ENCODE data around the gene PRM1.

PRM1 gene

GRCh38 chr16:11250786-11251524, 30.2 kb downstream of the PRM1 start:
- ChIA-PET CTCF (interaction anchor here (0.6 to 2.1 kb wide), 5 partner anchors 15 to 287 kb away, joined by 3 to 9 read pairs (median 4); no protein-coding TSS in a partner anchor), POLR2A (interaction anchor here (0.9 to 2.3 kb wide), 2 partner anchors 86 to 286 kb away, joined by 4 to 28 read pairs; no protein-coding TSS in a partner anchor)
- no peak for DNase-seq (ENCODE audit: extremely low spot score)

GRCh38 chr16:11250091-11250785, 30.9 kb downstream of the PRM1 start:
- DNase-seq (ENCODE audit: extremely low spot score), result no peak
- no peak for TF ChIP-seq CTCF (IDR thresholded peaks at IDR 0.05; ENCODE audit: control extremely low read depth, extremely low read depth, low read depth, missing control alignments)
- POLR2A ChIA-PET, result interaction anchor here (0.6 kb wide), 1 partner anchor 54 kb away, joined by 3 read pairs; no protein-coding TSS in a partner anchor
- CTCF ChIA-PET, result interaction anchor here (1.0 kb wide), 1 partner anchor 279 kb away, joined by 3 read pairs; no protein-coding TSS in a partner anchor

More at GRCh38 chr16:11250786-11251524, 30.2 kb downstream of the PRM1 start:
- TF ChIP-seq CTCF (IDR thresholded peaks at IDR 0.05; ENCODE audit: control extremely low read depth, extremely low read depth, low read depth, missing control alignments), result no peak

GRCh38 chr16:11249233-11250061, 31.7 kb downstream of the PRM1 start:
- no peak for TF ChIP-seq CTCF (IDR thresholded peaks at IDR 0.05; ENCODE audit: control extremely low read depth, extremely low read depth, low read depth, missing control alignments)
- ChIA-PET CTCF (interaction anchor here (1.0 kb wide), 1 partner anchor 278 kb away, joined by 3 read pairs; no protein-coding TSS in a partner anchor), POLR2A (interaction anchor here (0.6 kb wide), 1 partner anchor 53 kb away, joined by 3 read pairs; no protein-coding TSS in a partner anchor)
- no peak for DNase-seq (ENCODE audit: extremely low spot score)

- ChIA-PET POLR2A (interaction anchor here (0.6 to 1.2 kb wide), 6 partner anchors 10 to 291 kb away, joined by 3 to 7 read pairs (median 3); no protein-coding TSS in a partner anchor), CTCF (interaction anchor here (1.5 to 3.0 kb wide), 2 partner anchors 10 to 285 kb away, joined by 5 to 14 read pairs; no protein-coding TSS in a partner anchor)
- no peak for DNase-seq (ENCODE audit: extremely low spot score)
- no peak for TF ChIP-seq CTCF (IDR thresholded peaks at IDR 0.05; ENCODE audit: control extremely low read depth, extremely low read depth, low read depth, missing control alignments)
These were observed 33.0 kb downstream of the PRM1 start for GRCh38 chr16:11248133-11248532.

GRCh38 chr16:11245988-11246387, 35.1 kb downstream of the PRM1 start:
- TF ChIP-seq CTCF (IDR thresholded peaks at IDR 0.05; ENCODE audit: control extremely low read depth, extremely low read depth, low read depth, missing control alignments), result no peak
- ChIA-PET POLR2A (interaction anchor here (0.9 to 1.9 kb wide), 2 partner anchors 10 to 170 kb away, joined by 3 to 7 read pairs; partner anchors contain the start of gene SOCS1), CTCF (interaction anchor here (0.8 to 3.0 kb wide), 4 partner anchors 8 to 282 kb away, joined by 3 to 14 read pairs (median 6); partner anchors contain the start of gene SOCS1)
- DNase-seq (ENCODE audit: extremely low spot score), result no peak

Measured in GM10248 (cell line).